ENCODE results near the gene AUP1.

Gene AUP1

DNA sequence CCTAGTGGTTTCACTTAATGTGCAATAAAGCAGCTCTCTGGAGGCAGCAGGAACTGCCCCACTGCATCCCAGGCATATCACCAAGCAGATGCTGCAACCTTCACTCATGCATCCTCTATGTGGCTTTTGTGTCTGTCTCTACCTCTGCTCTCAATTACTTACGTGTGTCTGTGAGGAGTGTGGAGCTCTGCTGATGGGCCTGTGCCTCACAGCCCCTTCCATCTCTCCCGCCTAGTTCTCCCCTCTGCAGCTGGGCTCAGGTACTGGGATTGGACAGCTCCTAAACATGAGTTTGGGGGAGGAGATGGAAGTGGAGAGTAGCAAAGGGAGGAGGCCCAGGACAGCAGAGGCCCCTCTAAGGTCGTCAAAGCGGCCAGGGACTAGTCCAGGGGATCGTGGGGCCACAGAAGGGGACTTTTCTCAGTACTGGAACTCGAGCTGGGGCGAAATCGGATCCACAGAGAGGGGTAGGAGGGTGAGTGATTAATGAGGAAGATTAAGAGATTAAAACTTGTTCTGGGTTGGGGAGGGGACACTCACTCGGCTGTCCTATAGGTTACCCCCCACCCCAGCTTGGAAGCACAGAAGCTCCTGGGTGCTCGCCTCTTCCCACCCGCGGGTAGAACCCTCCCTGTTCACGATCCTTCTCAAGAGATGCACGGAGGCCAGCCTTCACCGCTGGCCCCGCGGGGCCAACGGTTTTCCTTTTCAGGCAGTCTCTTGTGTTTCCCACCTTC lies 28.0 kb downstream of the AUP1 start:
- TF ChIP-seq, protein P1, sequence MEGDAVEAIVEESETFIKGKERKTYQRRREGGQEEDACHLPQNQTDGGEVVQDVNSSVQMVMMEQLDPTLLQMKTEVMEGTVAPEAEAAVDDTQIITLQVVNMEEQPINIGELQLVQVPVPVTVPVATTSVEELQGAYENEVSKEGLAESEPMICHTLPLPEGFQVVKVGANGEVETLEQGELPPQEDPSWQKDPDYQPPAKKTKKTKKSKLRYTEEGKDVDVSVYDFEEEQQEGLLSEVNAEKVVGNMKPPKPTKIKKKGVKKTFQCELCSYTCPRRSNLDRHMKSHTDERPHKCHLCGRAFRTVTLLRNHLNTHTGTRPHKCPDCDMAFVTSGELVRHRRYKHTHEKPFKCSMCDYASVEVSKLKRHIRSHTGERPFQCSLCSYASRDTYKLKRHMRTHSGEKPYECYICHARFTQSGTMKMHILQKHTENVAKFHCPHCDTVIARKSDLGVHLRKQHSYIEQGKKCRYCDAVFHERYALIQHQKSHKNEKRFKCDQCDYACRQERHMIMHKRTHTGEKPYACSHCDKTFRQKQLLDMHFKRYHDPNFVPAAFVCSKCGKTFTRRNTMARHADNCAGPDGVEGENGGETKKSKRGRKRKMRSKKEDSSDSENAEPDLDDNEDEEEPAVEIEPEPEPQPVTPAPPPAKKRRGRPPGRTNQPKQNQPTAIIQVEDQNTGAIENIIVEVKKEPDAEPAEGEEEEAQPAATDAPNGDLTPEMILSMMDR (IDR thresholded peaks at IDR 0.05; ENCODE audit: poor library complexity, severe bottlenecking): no peak
- no peak overlapping the region for H3K4me3 ChIP-seq (ENCODE audit: severe bottlenecking)
- H3K9me3 ChIP-seq (ENCODE audit: severe bottlenecking): no peaks in the 10 kb centered on the region
- peaks cover 13% of the 10 kb centered on the region for H3K4me1 ChIP-seq (ENCODE audit: insufficient read depth, poor library complexity, severe bottlenecking)
- no peak overlapping the region for H3K27ac ChIP-seq (ENCODE audit: poor library complexity, severe bottlenecking)
- DNase-seq (ENCODE audit: low spot score) (no peak), ATAC-seq (ENCODE audit: low read depth) (no peak)
- peaks cover 18% of the 10 kb centered on the region for H3K36me3 ChIP-seq (ENCODE audit: low read depth)
- peaks cover 14% of the 10 kb centered on the region for H3K27me3 ChIP-seq (ENCODE audit: insufficient read depth, poor library complexity, severe bottlenecking)

DNA sequence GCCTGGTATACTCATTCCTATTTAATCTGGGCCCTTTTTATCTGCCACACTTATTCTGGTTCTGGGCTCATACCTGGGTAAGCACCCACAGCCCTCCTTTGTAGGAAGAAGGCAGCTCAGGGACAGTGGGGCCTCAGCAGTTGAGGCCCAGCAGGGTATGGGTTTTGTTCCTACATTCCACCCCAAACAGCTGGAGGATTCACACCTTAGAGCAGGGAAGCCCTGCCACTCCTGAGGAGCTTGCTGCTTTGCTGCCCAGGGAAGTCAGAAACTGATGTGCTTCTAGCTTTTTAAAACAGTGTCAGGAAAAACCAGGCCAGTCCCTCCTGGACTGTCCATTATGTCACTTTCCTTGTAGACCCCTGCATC lies 28.9 kb downstream of the AUP1 start:
- Histone ChIP-seq H3K27ac (ENCODE audit: poor library complexity, severe bottlenecking) (no peak overlapping the region), H3K4me3 (ENCODE audit: severe bottlenecking) (no peak overlapping the region), H3K4me1 (ENCODE audit: insufficient read depth, poor library complexity, severe bottlenecking) (peaks cover 8% of the 10 kb centered on the region), H3K27me3 (ENCODE audit: insufficient read depth, poor library complexity, severe bottlenecking) (peaks cover 14% of the 10 kb centered on the region), H3K9me3 (ENCODE audit: severe bottlenecking) (no peaks in the 10 kb centered on the region), H3K36me3 (ENCODE audit: low read depth) (peaks cover 8% of the 10 kb centered on the region)
- TF ChIP-seq, protein P1 (IDR thresholded peaks at IDR 0.05; ENCODE audit: poor library complexity, severe bottlenecking): no peak
- DNase-seq (ENCODE audit: low spot score): no peak
- ATAC-seq (ENCODE audit: low read depth): no peak

DNA sequence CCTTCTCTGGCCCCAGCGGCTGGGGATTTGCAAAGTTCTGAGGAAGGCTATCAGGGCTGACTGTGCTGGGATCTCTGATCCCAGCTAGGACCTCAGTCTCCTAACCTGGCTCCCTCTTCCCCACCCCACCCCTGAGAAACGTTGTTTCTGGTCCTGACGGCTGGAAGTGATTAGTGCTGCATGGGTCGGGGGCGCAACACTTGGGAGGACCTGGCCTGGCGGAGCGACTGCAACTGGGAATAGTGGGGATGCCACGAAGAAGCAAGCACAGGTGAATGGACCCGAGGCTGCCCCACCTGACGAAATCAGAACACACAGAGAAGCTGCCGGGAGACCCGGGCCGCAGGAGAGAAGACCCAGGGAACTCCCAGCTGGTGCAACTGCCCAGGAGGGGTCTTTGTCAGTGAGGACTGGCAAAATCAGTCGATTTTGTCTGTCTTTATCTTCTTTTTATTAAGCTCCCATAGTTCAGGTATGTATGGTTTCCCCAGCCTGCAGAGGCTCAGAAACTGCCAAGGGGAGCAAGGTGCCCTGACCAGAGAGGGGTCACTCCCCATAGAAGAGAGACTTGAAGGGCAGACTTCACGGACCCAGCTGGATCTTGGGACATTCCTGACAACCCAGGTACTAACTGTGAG lies 29.4 kb downstream of the AUP1 start:
- H3K4me1 ChIP-seq (ENCODE audit: insufficient read depth, poor library complexity, severe bottlenecking): peaks cover 8% of the 10 kb centered on the region
- no peak overlapping the region for H3K27ac ChIP-seq (ENCODE audit: poor library complexity, severe bottlenecking)
- DNase-seq (ENCODE audit: low spot score) (no peak), ATAC-seq (ENCODE audit: low read depth) (no peak)
- peaks cover 14% of the 10 kb centered on the region for H3K27me3 ChIP-seq (ENCODE audit: insufficient read depth, poor library complexity, severe bottlenecking)
- H3K36me3 ChIP-seq (ENCODE audit: low read depth): peaks cover 3% of the 10 kb centered on the region; the same call in 1 of the 2 replicates
- TF ChIP-seq, protein P1 (IDR thresholded peaks at IDR 0.05; ENCODE audit: poor library complexity, severe bottlenecking): no peak
- H3K9me3 ChIP-seq (ENCODE audit: severe bottlenecking): no peaks in the 10 kb centered on the region
- no peak overlapping the region for H3K4me3 ChIP-seq (ENCODE audit: severe bottlenecking)

DNA sequence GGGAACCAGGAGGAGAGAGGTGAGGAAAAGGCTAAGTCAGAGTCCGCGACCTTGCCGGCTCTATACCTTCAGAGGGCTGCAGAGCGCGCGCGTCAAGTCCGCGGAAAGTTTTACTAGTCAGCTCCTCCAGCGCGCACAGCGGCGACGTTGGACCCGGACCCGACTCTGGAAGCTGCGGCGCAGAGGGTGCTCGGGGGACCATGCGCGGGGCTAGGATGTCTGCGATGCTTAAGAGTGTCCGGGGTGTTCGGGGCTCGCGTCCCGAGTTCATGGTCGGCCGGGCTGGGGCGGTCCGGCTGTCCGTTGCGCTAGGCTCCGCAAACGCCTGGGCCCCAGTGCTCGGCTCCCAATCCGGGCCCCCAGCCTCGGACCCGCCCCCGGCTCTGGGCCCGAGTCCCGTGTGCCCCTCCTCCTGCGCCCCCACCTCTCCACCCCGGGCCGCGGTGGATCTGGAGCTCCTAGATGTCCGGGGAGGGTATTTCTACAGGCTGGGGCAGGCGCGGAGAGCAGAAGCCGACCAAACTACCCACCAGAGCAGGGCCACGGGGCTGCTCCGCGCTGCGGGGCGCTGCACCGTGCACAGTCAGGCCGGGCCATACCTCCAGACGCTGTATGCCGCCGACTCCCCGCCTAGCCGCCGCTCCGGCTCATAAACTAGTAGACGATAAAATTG lies 30.1 kb downstream of the AUP1 start, which contains the start of gene LBX2:
LBX2 (minus strand) TSS at position 337 of the 673 bp plus-strand sequence; CDS start at position 271, 66 bp downstream.
- H3K27me3 ChIP-seq (ENCODE audit: insufficient read depth, poor library complexity, severe bottlenecking): peaks cover 14% of the 10 kb centered on the region
- ATAC-seq (ENCODE audit: low read depth) (peak; percentile 14), DNase-seq (ENCODE audit: low spot score) (no peak)
- TF ChIP-seq, protein P1 (IDR thresholded peaks at IDR 0.05; ENCODE audit: poor library complexity, severe bottlenecking): no peak
- H3K9me3 ChIP-seq (ENCODE audit: severe bottlenecking): no peaks in the 10 kb centered on the region
- peak within 1 kb of the TSS; percentile 2 for H3K4me3 ChIP-seq (ENCODE audit: severe bottlenecking)
- no peak within 1 kb of the TSS for H3K27ac ChIP-seq (ENCODE audit: poor library complexity, severe bottlenecking)
- no peaks in the 10 kb centered on the region for H3K36me3 ChIP-seq (ENCODE audit: low read depth)
- peaks cover 8% of the 10 kb centered on the region for H3K4me1 ChIP-seq (ENCODE audit: insufficient read depth, poor library complexity, severe bottlenecking)
